ENCODE measurements around the gene CAPZA3. TPM values are rescaled to one million over a fixed set of nuclear protein-coding genes. Genes with fewer than 3 reads are reported as not detected.
"Not testable (repeated sequence)": the region's sequence is repeated elsewhere in the genome, so short reads cannot be mapped to it uniquely, and the experiment has no call there.

CAPZA3 gene
- total RNA-seq (2022) (0.28 and 0.49 TPM in 2 replicates), Bru-seq, nascent RNA (percentile 47 among the genes with signal in this experiment), BruChase-seq, experiment 1, labeled RNA remaining after a 6-hour chase (percentile 79 among the genes with signal in this experiment), BruChase-seq, experiment 2, labeled RNA remaining after a 2-hour chase (percentile 69 among the genes with signal in this experiment)
- long read RNA-seq: 0 reads

GRCh38 chr12:18737819-18738218 is at the start of gene CAPZA3, which contains the start of gene PLCZ1:
Gene CAPZA3 (plus strand): TSS chr12:18738119. CDS start chr12:18738269, 150 bp downstream.
Gene PLCZ1 (minus strand): TSS chr12:18738012. CDS start chr12:18737371, 641 bp downstream.
- Mint-ChIP-seq H3K4me3 (ENCODE audit: unreplicated experiment) (no peak within 1 kb of the TSS), H3K4me1 (ENCODE audit: insufficient read depth, unreplicated experiment) (no peaks in the 10 kb centered on the region), H3K36me3 (ENCODE audit: insufficient read depth, unreplicated experiment) (no peaks in the 10 kb centered on the region), H3K9me3 (ENCODE audit: unreplicated experiment) (peaks cover 9% of the 10 kb centered on the region), H3K27ac (ENCODE audit: low read depth, unreplicated experiment) (no peak within 1 kb of the TSS), H3K27me3 (ENCODE audit: insufficient read depth, unreplicated experiment) (no peaks in the 10 kb centered on the region)
- POLR2A ChIA-PET: no interaction called here
- DNase-seq (ENCODE audit: unreplicated experiment): no peak
- no TSS peak for BruUV-seq (replicated peaks)
- CTCF ChIA-PET: interaction anchor here (0.9 to 1.0 kb wide), 2 partner anchors 15 to 448 kb away, joined by 3 read pairs; no protein-coding TSS in a partner anchor
- intact Hi-C loops (cut with micrococcal nuclease): no loop called here
- TF ChIP-seq, protein P1, sequence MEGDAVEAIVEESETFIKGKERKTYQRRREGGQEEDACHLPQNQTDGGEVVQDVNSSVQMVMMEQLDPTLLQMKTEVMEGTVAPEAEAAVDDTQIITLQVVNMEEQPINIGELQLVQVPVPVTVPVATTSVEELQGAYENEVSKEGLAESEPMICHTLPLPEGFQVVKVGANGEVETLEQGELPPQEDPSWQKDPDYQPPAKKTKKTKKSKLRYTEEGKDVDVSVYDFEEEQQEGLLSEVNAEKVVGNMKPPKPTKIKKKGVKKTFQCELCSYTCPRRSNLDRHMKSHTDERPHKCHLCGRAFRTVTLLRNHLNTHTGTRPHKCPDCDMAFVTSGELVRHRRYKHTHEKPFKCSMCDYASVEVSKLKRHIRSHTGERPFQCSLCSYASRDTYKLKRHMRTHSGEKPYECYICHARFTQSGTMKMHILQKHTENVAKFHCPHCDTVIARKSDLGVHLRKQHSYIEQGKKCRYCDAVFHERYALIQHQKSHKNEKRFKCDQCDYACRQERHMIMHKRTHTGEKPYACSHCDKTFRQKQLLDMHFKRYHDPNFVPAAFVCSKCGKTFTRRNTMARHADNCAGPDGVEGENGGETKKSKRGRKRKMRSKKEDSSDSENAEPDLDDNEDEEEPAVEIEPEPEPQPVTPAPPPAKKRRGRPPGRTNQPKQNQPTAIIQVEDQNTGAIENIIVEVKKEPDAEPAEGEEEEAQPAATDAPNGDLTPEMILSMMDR (IDR thresholded peaks at IDR 0.05; ENCODE audit: unreplicated experiment): no peak

GRCh38 chr12:18689771-18690170 is 48.1 kb upstream of the CAPZA3 start:
- no TSS peak for BruUV-seq (replicated peaks)

GRCh38 chr12:18690653-18691052 is 47.3 kb upstream of the CAPZA3 start:
- DNase-seq (ENCODE audit: unreplicated experiment): peak; percentile 86
- H3K4me3 Mint-ChIP-seq (ENCODE audit: unreplicated experiment): no peak overlapping the region
- H3K9me3 Mint-ChIP-seq (ENCODE audit: unreplicated experiment): peaks cover 18% of the 10 kb centered on the region
- H3K27me3 Mint-ChIP-seq (ENCODE audit: insufficient read depth, unreplicated experiment): no peaks in the 10 kb centered on the region
- intact Hi-C loops (cut with micrococcal nuclease): no loop called here
- no peaks in the 10 kb centered on the region for H3K36me3 Mint-ChIP-seq (ENCODE audit: insufficient read depth, unreplicated experiment)
- peak overlapping the region; percentile 76 for H3K27ac Mint-ChIP-seq (ENCODE audit: low read depth, unreplicated experiment)
- H3K4me1 Mint-ChIP-seq (ENCODE audit: insufficient read depth, unreplicated experiment): peaks cover 12% of the 10 kb centered on the region
- TF ChIP-seq, protein P1 (IDR thresholded peaks at IDR 0.05; ENCODE audit: unreplicated experiment): no peak
- ChIA-PET POLR2A (no interaction called here), CTCF (interaction anchor here (0.9 kb wide), 1 partner anchor 22 kb away, joined by 3 read pairs; no protein-coding TSS in a partner anchor)
- no TSS peak for BruUV-seq (replicated peaks)

More at GRCh38 chr12:18689771-18690170, 48.1 kb upstream of the CAPZA3 start:
- peaks cover 18% of the 10 kb centered on the region for H3K9me3 Mint-ChIP-seq (ENCODE audit: unreplicated experiment)
- H3K4me1 Mint-ChIP-seq (ENCODE audit: insufficient read depth, unreplicated experiment): peaks cover 12% of the 10 kb centered on the region
- intact Hi-C loops (cut with micrococcal nuclease): no loop called here
- no peaks in the 10 kb centered on the region for H3K27me3 Mint-ChIP-seq (ENCODE audit: insufficient read depth, unreplicated experiment)
- peak overlapping the region; percentile 76 for H3K27ac Mint-ChIP-seq (ENCODE audit: low read depth, unreplicated experiment)
- H3K36me3 Mint-ChIP-seq (ENCODE audit: insufficient read depth, unreplicated experiment): peaks cover 4% of the 10 kb centered on the region
- CTCF ChIA-PET: interaction anchor here (0.6 to 0.7 kb wide), 4 partner anchors 27 to 1753 kb away, joined by 3 to 5 read pairs (median 4); no protein-coding TSS in a partner anchor
- DNase-seq (ENCODE audit: unreplicated experiment): no peak
- POLR2A ChIA-PET: no interaction called here
- H3K4me3 Mint-ChIP-seq (ENCODE audit: unreplicated experiment): no peak overlapping the region
- TF ChIP-seq, protein P1 (IDR thresholded peaks at IDR 0.05; ENCODE audit: unreplicated experiment): no peak

- H3K36me3 Mint-ChIP-seq (ENCODE audit: insufficient read depth, unreplicated experiment); POLR2A ChIA-PET; CTCF ChIA-PET; intact Hi-C loops (cut with micrococcal nuclease); H3K4me3 Mint-ChIP-seq (ENCODE audit: unreplicated experiment); DNase-seq (ENCODE audit: unreplicated experiment); H3K27ac Mint-ChIP-seq (ENCODE audit: low read depth, unreplicated experiment); H3K27me3 Mint-ChIP-seq (ENCODE audit: insufficient read depth, unreplicated experiment); BruUV-seq (replicated peaks): not testable (repeated sequence)
- peaks cover 20% of the 10 kb centered on the region for H3K4me1 Mint-ChIP-seq (ENCODE audit: insufficient read depth, unreplicated experiment)
- peaks cover 18% of the 10 kb centered on the region for H3K9me3 Mint-ChIP-seq (ENCODE audit: unreplicated experiment)
These were observed 43.9 kb upstream of the CAPZA3 start for GRCh38 chr12:18693986-18694385.
